Activated naive CD4-positive, alpha-beta T cell (primary cell): ENCODE results near the gene ADAM12.

Experiments used
- DNase-seq, 4 experiments: peaks; one replicate each; lab custom pipeline; 2025; lab: John Stamatoyannopoulos, UW

Gene ADAM12

GRCh38 chr10:126014309-126014708, 374.0 kb downstream of the ADAM12 start:
- DNase-seq = no peak

GRCh38 chr10:126013489-126014281, 374.6 kb downstream of the ADAM12 start:
- DNase-seq = no peak

- DNase-seq = no peak
Observed at GRCh38 chr10:126012485-126012884, 375.8 kb downstream of the ADAM12 start.

GRCh38 chr10:126011995-126012394, 376.3 kb downstream of the ADAM12 start:
- DNase-seq = no peak

- no peak for DNase-seq
Observed at GRCh38 chr10:126009650-126010049, 378.6 kb downstream of the ADAM12 start.

DNA sequence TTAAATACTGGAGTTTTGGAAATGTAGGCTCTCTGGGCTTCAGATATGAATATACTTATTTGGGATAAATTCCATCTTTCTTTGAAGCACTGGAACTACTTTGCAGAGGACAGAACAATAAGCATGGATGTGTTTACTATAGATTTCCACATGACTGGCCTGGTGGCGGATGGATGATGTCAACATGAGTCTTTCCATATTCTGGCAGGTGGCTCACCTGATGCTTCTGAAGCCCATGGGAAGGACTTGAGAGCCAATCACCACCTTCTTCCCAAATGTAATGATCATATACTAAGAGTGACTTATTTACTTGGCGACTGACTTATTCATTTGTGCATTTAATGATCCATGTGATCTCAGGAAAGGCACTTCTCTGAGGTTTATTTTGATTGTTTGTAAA, 381.4 kb downstream of the ADAM12 start:
- no peak for DNase-seq

DNA sequence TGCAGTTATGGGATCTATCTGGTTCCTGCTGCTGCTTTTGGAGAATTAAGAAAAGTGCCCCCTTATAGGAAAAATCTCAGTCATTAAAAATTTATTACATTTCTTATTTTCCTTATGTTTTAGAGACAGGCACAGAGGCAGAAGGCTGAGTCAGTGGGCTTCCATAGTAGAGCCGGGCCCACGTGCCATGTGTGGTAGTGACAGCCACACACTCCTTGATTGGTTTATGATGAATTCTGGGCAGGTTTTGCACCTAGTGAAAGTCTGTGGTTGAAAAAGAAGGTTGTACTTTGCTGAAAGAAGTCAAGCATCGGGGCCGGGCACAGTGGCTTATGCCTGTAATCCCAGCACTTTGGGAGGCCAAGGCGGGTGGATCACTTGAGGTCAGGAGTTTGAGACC, 382.0 kb downstream of the ADAM12 start:
- no peak for DNase-seq

DNA sequence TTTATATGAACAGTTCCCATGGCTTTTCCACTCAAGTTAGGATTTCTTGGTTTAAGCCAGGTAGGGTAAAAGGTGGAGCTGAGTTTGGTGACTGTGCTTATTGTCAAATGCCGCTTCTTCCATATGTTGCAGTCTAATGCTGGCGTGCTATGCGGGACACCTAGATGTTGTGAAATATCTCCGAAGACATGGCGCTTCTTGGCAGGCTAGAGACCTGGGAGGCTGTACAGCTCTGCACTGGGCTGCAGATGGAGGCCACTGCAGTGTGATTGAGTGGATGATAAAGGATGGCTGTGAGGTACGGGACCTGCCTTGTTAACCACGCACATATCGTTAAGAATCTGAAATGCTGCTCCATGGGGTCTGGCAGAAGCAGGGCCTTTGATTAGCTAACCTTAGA, 383.5 kb downstream of the ADAM12 start:
- no peak for DNase-seq

GRCh38 chr10:126001576-126001975, 386.7 kb downstream of the ADAM12 start:
- DNase-seq = no peak

- DNase-seq = no peak
Observed at GRCh38 chr10:125999694-126000093, 388.6 kb downstream of the ADAM12 start.

GRCh38 chr10:125997586-125997985, 390.7 kb downstream of the ADAM12 start:
- no peak for DNase-seq

GRCh38 chr10:125995726-125996304, 392.5 kb downstream of the ADAM12 start:
- no peak for DNase-seq

- no peak for DNase-seq
Observed at GRCh38 chr10:125994601-125995000, 393.7 kb downstream of the ADAM12 start.

DNA sequence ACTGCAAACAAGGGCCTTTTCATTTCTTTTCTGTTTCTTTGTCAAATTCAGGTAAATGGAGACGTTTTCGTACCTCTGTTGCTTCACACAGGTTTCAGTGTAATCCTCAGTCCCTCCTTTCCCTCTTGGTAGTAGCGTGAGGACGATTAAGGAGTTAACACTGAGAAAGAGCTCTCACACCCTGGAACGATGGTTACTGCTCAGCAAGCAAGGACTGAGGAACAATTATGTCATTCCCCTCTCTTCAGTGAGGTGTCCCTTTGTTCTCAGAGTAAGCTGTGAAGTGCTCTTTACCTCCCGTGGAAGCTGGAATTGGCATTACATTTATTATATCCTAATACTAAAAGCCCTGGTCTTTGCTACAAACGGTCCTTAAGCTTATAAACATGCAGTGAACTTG, 396.0 kb downstream of the ADAM12 start:
- no peak for DNase-seq

DNA sequence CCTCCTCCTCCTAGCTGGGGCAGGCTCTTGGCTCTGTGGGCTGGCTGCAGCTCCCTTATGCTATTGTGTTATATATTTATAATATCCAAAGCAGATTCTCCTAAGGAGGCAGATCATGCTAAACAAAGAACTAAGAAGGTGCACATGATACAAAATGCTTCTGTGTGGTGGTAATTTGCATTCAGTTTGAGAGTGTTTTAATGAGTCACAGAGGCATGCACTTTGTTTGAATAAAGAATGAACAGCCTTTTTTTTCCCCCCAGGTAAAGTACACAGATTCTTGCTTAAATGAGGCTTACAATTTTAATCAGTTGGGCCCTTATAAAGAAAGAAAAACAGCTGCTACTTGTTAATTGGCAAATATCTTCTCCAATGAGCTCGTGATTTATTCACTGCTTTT, 396.9 kb downstream of the ADAM12 start:
- DNase-seq = no peak

GRCh38 chr10:125990974-125991373, 397.3 kb downstream of the ADAM12 start:
- no peak for DNase-seq

- no peak for DNase-seq
Observed at GRCh38 chr10:125989791-125990190, 398.5 kb downstream of the ADAM12 start.

DNA sequence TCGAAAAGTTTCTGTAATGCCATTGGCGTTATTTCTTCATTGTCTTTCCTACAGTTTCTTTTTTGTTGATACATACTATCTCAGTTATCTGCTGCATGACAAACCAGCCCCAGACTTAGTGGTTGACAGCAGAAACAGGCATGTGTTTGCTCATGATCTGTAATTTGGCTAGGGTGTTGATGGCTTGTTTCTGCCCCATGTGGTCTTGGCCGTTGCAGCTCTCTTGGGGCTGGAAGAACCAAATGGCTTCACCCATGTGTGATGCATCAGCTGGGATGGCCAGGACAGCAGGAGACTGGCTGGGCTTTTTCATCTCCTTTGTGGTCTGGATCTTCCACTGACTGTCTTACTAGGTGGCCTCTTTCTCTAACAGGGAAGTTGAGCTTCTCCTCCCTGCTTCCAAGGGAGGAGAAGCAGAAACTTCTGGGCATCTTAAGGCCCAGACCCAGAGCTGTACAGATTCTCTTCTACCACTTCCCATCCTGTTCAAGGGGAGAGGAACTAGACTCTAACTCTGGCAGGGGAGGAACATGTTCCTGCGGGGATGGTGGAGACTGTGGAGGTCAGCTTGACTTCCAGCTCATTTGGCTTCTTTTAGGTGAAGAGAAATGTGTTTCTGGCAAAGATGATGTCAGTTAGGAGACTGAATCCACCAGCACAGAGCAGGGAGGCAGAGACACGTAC, 402.6 kb downstream of the ADAM12 start:
- no peak for DNase-seq

GRCh38 chr10:125984865-125985495, 403.3 kb downstream of the ADAM12 start:
- DNase-seq = no peak

DNA sequence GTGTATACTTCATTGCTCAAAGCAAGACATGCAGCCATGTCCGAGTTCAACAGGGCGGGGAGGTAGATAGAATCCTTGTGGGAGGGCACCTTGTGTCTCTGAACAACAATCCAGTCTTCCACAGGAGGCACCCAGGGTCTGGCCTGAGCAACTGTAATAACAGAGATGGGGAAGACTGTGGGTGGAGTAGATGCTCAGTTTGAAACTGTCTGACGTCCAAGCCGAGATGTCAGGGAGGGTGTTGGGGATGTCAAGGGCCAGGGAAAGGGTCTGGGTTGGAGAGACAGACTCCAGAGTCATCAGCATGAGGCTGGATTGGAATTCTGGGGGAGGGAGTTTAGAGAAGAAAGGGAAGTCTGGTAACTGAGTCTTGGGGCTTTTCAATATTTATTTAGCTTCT, 403.9 kb downstream of the ADAM12 start:
- no peak for DNase-seq

- no peak for DNase-seq
Observed at GRCh38 chr10:125983656-125984055, 404.6 kb downstream of the ADAM12 start.

GRCh38 chr10:125983161-125983560, 405.1 kb downstream of the ADAM12 start:
- no peak for DNase-seq
